ENCODE results near the gene ELL. TPM values are rescaled to one million over a fixed set of nuclear protein-coding genes. Genes with fewer than 3 reads are reported as not detected.

The ELL gene
- total RNA-seq, 1 donor from 2014 or later: 7.5 TPM

- peak; percentile 8 for ATAC-seq
Measured at GRCh38 chr19:18503971-18504885, 17.6 kb downstream of the ELL start.

DNA sequence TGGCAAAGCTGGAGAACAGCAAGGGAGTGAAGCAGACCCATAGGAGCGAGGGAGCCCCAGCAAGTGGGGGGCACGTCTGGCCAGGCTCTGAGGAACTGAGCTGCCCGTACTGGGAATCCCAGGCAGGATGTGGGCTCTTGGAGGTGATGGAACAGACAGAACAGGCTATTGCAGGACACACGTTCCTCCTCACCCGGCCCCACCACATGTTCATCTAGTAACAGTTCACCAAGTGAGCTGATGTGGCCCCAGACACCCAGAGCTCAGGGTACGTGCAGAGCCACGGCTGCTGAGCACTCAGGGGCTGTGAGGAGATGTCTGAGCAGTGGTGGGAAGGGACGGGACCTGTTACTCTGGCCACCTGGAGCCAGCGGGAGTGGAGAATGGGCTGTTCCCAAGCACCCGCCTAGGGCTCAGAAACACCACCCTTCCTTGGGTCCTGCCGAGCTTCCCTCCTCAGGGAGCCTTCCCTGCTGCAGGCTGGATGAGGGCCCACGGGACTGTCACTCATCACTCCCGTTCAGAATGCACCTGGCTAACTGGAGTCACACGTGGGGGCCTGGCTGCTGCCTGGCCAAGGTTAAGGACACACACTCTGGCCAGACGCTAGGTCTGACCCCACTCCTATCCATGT lies 18.4 kb downstream of the ELL start:
- ATAC-seq: no peak

GRCh38 chr19:18502638-18503294 lies 19.1 kb downstream of the ELL start:
- ATAC-seq: no peak

DNA sequence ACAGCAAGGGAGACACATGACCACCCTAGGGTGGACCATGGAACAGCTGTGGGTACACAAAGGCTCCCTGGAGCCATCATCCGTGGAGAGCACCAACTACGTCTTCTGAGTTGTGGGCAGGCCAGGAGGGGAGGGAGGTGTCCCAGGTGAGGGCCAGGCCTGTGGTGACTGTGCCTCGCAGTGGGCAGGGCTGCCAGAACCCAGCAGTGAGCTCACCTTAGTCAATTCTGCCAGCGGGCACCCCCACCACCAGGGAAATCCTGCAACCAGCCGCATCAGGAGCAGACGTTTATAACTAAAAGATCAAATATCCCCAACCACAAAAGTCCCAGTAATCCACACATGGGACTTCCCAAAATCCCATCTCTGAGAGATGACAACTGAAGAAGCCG lies 19.6 kb downstream of the ELL start:
- no peak for ATAC-seq

- no peak for ATAC-seq
Measured at GRCh38 chr19:18501832-18502231, 20.0 kb downstream of the ELL start.

DNA sequence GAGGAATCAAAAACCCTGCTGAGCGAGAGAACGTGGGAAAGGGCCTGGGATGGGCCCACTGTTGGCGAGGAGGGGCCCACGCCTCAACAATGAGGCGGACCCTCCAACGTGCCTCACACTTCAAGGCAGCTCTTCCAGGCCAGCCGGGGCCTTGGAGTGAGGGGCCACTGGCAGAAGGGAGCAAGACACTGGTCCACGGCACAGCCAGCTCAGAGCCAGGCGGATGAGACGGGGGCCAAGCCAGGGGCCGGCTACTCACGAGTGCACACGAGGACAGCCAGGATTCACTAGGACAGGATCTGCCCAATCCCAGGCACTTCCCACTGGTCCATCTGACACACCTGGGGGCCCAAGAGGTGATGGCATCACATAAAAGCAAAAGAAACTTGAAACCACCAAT lies 20.5 kb downstream of the ELL start:
- no peak for ATAC-seq

- no peak for ATAC-seq
Measured at GRCh38 chr19:18500799-18501198, 21.1 kb downstream of the ELL start.

DNA sequence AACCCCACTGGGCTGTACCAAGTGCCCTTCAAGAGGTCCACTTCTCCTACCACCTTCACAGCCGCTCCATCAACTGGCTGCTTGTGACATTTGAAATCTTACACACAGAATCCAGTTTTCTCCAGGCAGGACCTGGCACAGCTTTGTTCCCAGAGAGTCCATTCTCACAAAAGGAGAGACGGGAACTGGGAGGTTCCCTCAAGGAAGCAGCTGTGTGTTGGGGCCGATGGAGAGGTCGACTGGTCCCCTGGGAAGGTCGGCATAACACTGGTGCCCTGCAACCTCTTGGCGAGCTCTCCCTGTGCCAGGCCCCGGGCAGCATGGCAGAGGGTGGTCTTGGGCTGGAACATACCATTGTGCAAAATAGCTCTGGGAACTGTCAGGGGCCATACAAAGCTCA lies 21.5 kb downstream of the ELL start:
- ATAC-seq: no peak

DNA sequence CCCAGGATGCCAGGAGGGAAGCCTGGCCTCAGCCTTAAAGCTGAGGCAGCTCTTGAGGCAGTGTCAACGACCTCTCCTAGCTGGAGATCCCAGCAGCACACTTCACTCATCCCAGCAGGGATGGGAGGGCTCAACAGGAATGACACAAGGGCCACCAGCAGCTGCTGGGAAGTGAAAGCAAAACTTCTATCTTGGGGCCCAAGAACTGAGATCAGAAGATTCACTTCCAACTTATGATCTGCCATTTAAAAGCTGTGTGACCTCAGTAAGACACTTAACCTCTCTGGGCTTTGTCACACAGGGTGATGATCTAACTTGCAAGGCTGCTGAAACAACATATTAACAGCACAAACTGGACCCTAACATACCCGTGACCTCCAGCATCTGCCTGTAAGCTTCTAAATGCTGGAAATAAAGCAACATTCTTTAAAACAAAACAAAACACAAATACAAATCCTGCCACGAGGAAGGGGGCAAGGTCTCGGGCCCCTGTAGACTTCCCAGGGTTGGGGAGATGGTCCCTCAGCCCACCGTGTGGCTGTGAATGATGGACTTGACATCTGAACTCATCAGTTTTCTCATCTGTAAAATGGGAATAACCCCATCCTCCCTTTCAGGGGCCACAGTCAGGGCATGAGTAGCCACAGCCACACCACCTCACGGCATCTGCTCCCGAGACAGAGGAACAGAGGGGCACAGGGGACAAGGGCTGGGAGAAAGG lies 22.7 kb downstream of the ELL start:
- ATAC-seq: no peak

- no peak for ATAC-seq
Measured at GRCh38 chr19:18496980-18497256, 25.0 kb downstream of the ELL start.

DNA sequence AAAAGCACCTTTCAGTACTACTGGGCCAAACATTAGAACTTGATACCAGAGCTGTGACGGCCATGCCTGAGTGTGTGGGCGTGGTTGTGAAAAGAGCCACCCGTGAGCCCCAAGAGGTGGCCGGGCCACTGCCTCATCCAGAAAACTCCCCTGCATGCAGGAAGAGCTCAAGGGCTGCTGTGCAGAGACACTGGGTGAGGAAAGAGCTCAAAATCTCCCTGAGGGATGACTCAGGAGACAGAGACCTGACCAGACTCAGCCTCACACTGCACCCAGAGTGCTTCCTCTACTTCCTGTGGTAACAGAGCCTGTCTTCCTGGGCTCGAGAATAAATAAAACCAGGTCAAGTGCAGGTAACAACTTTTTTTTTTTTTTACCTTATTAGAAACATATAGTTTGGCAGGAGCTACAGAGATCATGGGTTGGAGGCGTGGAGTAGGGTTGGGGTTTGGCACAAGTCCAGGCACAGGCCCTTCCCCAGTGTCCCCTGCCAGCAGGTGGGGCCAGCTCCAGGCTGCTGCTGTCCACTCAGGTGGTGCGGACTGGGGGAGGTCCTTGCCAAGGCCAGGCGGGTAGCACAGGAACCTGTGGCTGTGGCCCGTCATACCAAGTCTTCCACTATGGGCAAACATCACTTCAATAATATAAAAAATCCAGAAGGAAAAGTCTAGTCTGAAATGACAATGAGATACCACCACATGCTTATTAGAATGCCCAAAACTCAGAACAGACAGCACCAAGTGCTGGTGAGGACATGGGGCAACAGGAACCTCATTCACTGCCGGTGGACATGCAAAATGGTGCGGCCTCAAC lies 25.5 kb downstream of the ELL start:
- peak; percentile 89 for ATAC-seq

DNA sequence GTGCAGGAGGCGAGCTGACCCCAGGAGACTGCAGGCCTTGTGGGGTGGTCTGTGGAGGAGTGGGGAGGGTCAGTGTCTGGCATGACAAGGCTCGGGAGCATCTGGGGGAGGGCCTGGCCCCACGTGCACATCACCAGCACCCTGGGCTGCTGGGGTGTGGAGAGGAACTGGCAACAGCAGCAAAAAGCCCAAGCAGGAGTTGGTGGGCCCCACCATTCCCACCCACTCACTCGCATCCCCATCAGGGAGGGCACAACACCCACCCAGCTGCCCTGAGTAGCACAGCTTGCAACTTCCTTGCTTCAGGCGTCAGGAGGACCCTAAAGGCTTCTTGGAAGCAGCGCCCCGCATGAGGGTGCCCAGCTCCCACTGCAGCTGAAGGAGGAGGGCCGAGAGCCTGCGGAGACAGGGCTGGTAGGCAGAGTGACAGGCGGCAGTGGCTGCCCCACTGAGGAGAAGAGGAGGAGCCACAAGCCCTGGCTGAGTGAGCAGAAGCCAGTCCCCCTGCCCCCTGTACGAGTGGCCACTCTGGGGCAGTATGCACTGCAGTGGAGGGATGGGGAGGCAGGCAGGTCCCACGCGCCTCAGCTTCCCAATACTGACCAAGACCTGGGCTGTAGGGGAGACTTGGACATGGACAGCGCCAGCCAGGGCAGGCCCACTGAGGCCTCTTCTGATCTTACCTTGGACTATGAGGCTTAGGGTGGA lies 26.5 kb downstream of the ELL start:
- no peak for ATAC-seq

DNA sequence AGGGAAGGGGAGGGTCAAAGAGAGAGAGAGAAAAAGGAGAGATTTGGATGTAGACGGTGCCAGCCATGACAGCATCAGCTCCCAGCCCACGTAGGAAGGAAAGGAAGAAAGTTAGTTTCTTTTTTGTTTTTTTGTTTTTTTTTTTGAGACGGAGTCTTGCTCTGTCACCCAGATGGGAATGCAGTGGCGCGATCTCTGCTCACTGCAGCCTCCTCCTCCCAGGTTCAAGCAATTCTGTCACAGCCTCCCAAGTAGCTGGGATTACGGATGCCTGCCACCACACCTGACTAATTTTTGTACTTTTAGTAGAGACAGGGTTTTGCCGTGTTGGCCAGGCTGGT lies 27.6 kb downstream of the ELL start:
- ATAC-seq: no peak

- no peak for ATAC-seq
Measured at GRCh38 chr19:18493440-18494266, 28.2 kb downstream of the ELL start.

- ATAC-seq: no peak
Measured at GRCh38 chr19:18491995-18492953, 29.6 kb downstream of the ELL start.

- no peak for ATAC-seq
Measured at GRCh38 chr19:18490728-18491127, 31.1 kb downstream of the ELL start.

- ATAC-seq: no peak
Measured at GRCh38 chr19:18489627-18490184, 32.2 kb downstream of the ELL start.

GRCh38 chr19:18488838-18489626 lies 32.8 kb downstream of the ELL start:
- ATAC-seq: no peak

DNA sequence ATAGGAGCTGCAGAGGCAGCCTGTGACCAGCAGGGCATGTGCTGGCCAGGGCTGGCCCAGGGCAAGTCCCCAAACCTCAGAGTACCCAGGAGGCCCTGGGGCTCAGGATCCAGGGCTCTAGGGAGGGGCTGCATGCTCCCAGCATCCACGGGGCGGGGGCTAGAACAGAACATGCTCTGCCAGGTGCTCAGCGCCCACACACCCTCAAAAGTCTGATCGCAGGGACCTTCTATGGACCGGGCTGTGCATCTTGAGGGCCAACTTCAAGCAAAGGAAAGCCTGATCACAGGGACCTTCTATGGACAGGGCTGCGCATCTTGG lies 33.5 kb downstream of the ELL start:
- peak; percentile 24 for ATAC-seq

Measured in esophagus mucosa (tissue), 1 donor.